ENCODE results near the gene TOP2A.

GRCh38 chr17:40340327-40340726 is 77.4 kb downstream of the TOP2A start:
- no peak for TF ChIP-seq CTCF (conservative IDR thresholded peaks at IDR 0.05 in 1 of 2, IDR thresholded peaks at IDR 0.05 in 1 of 2; ENCODE audit: low read depth in 1 of 2, low read length in 2 of 2)
- no peak for TF ChIP-seq EZH2 (IDR thresholded peaks at IDR 0.05; ENCODE audit: low read length, missing control alignments)
